HL-60 (cell line): ENCODE data around the gene PDE8B.

Source experiments
- GABPA ChIP-seq: IDR thresholded peaks from 2 replicates; pipeline ENCODE4 v1.6.1; 2012; ENCODE audit warnings: low read depth
- POLR2AphosphoS5 ChIP-seq: IDR thresholded peaks from 2 replicates; pipeline ENCODE4 v1.6.1; 2012; ENCODE audit warnings: low read depth

GRCh38 chr5:77358255-77359205 lies 148.1 kb downstream of the PDE8B start:
- TF ChIP-seq POLR2AphosphoS5 = no peak
- no peak for TF ChIP-seq GABPA
